ENCODE data around the gene GNA12.

Gene GNA12

GRCh38 chr7:2757904-2758672 lies 86.0 kb downstream of the GNA12 start:
- Histone ChIP-seq H3K36me3 (ENCODE audit: control insufficient read depth, low read length) (no peaks in the 10 kb centered on the region), H3K27ac (ENCODE audit: low read depth, low read length) (no peak overlapping the region), H3K4me3 (ENCODE audit: low read length) (no peak overlapping the region), H3K79me2 (ENCODE audit: control insufficient read depth, low read length) (no peaks in the 10 kb centered on the region), H3K4me2 (ENCODE audit: low read length) (no peak overlapping the region), H3K9me3 (ENCODE audit: control insufficient read depth, insufficient read depth, low read length) (no peaks in the 10 kb centered on the region), H4K20me1 (ENCODE audit: control insufficient read depth, insufficient read depth, low read depth, low read length) (no peaks in the 10 kb centered on the region), H3F3A (ENCODE audit: control insufficient read depth, insufficient read depth) (no peaks in the 10 kb centered on the region), H3K9me2 (replicated peaks; ENCODE audit: control insufficient read depth, low read length) (no peaks in the 10 kb centered on the region), H3K27me3 (ENCODE audit: control insufficient read depth, low read length) (no peaks in the 10 kb centered on the region), H3K4me1 (ENCODE audit: control insufficient read depth, low read length) (peaks cover 5% of the 10 kb centered on the region)
- TF ChIP-seq CTCF (IDR thresholded peaks at IDR 0.05; ENCODE audit: low read depth, low read length, poor library complexity, severe bottlenecking): no peak
- TF ChIP-seq EZH2phosphoT487 (IDR thresholded peaks at IDR 0.05; ENCODE audit: borderline replicate concordance, low read length): no peak

GRCh38 chr7:2757361-2757903 lies 86.7 kb downstream of the GNA12 start:
- Histone ChIP-seq H3K27me3 (ENCODE audit: control insufficient read depth, low read length) (no peaks in the 10 kb centered on the region), H3K4me2 (ENCODE audit: low read length) (no peak overlapping the region), H3K4me1 (ENCODE audit: control insufficient read depth, low read length) (peaks cover 5% of the 10 kb centered on the region), H3K9me3 (ENCODE audit: control insufficient read depth, insufficient read depth, low read length) (no peaks in the 10 kb centered on the region), H3K79me2 (ENCODE audit: control insufficient read depth, low read length) (no peaks in the 10 kb centered on the region), H3K4me3 (ENCODE audit: low read length) (no peak overlapping the region), H3K36me3 (ENCODE audit: control insufficient read depth, low read length) (no peaks in the 10 kb centered on the region), H3F3A (ENCODE audit: control insufficient read depth, insufficient read depth) (no peaks in the 10 kb centered on the region), H4K20me1 (ENCODE audit: control insufficient read depth, insufficient read depth, low read depth, low read length) (no peaks in the 10 kb centered on the region), H3K9me2 (replicated peaks; ENCODE audit: control insufficient read depth, low read length) (no peaks in the 10 kb centered on the region), H3K27ac (ENCODE audit: low read depth, low read length) (no peak overlapping the region)
- TF ChIP-seq EZH2phosphoT487 (IDR thresholded peaks at IDR 0.05; ENCODE audit: borderline replicate concordance, low read length): no peak
- no peak for TF ChIP-seq CTCF (IDR thresholded peaks at IDR 0.05; ENCODE audit: low read depth, low read length, poor library complexity, severe bottlenecking)

GRCh38 chr7:2755531-2755930 lies 88.6 kb downstream of the GNA12 start:
- no peaks in the 10 kb centered on the region for H3K36me3 ChIP-seq (ENCODE audit: control insufficient read depth, low read length)
- no peak overlapping the region for H3K4me3 ChIP-seq (ENCODE audit: low read length)
- H3K27ac ChIP-seq (ENCODE audit: low read depth, low read length): no peak overlapping the region
- no peaks in the 10 kb centered on the region for H3K9me3 ChIP-seq (ENCODE audit: control insufficient read depth, insufficient read depth, low read length)
- H3K27me3 ChIP-seq (ENCODE audit: control insufficient read depth, low read length): no peaks in the 10 kb centered on the region
- H3K4me1 ChIP-seq (ENCODE audit: control insufficient read depth, low read length): peaks cover 5% of the 10 kb centered on the region
- no peak overlapping the region for H3K4me2 ChIP-seq (ENCODE audit: low read length)
- no peaks in the 10 kb centered on the region for H3F3A ChIP-seq (ENCODE audit: control insufficient read depth, insufficient read depth)
- no peaks in the 10 kb centered on the region for H3K9me2 ChIP-seq (replicated peaks; ENCODE audit: control insufficient read depth, low read length)
- TF ChIP-seq EZH2phosphoT487 (IDR thresholded peaks at IDR 0.05; ENCODE audit: borderline replicate concordance, low read length): no peak
- no peaks in the 10 kb centered on the region for H3K79me2 ChIP-seq (ENCODE audit: control insufficient read depth, low read length)
- H4K20me1 ChIP-seq (ENCODE audit: control insufficient read depth, insufficient read depth, low read depth, low read length): no peaks in the 10 kb centered on the region

- peaks cover 5% of the 10 kb centered on the region for H3K4me1 ChIP-seq (ENCODE audit: control insufficient read depth, low read length)
- H3K36me3 ChIP-seq (ENCODE audit: control insufficient read depth, low read length): no peaks in the 10 kb centered on the region
- H3K4me3 ChIP-seq (ENCODE audit: low read length): no peak overlapping the region
- no peak overlapping the region for H3K27ac ChIP-seq (ENCODE audit: low read depth, low read length)
- no peaks in the 10 kb centered on the region for H3K9me2 ChIP-seq (replicated peaks; ENCODE audit: control insufficient read depth, low read length)
- no peak overlapping the region for H3K4me2 ChIP-seq (ENCODE audit: low read length)
- H3F3A ChIP-seq (ENCODE audit: control insufficient read depth, insufficient read depth): no peaks in the 10 kb centered on the region
- TF ChIP-seq CTCF (IDR thresholded peaks at IDR 0.05; ENCODE audit: low read depth, low read length, poor library complexity, severe bottlenecking) (no peak), EZH2phosphoT487 (IDR thresholded peaks at IDR 0.05; ENCODE audit: borderline replicate concordance, low read length) (no peak)
- H3K27me3 ChIP-seq (ENCODE audit: control insufficient read depth, low read length): no peaks in the 10 kb centered on the region
- no peaks in the 10 kb centered on the region for H3K9me3 ChIP-seq (ENCODE audit: control insufficient read depth, insufficient read depth, low read length)
- no peaks in the 10 kb centered on the region for H3K79me2 ChIP-seq (ENCODE audit: control insufficient read depth, low read length)
- H4K20me1 ChIP-seq (ENCODE audit: control insufficient read depth, insufficient read depth, low read depth, low read length): no peaks in the 10 kb centered on the region
Measured at GRCh38 chr7:2754912-2755311, 89.2 kb downstream of the GNA12 start.
